HG03060 (cell line): ENCODE data around the gene CDON.
"Not testable (repeated sequence)": the region's sequence is repeated elsewhere in the genome, so short reads cannot be mapped to it uniquely, and the experiment has no call there.

Source experiments
- ATAC-seq: cut with Tn5 transposase; IDR thresholded peaks from one replicate; pipeline ENCODE4 v1.9.1; 2021; ENCODE audit warnings: low read depth, moderate number of reproducible peaks; ENCODE audit not compliant: unreplicated experiment

Gene CDON

GRCh38 chr11:126002181-126002580 is 60.5 kb downstream of the CDON start:
- ATAC-seq, result no peak

DNA sequence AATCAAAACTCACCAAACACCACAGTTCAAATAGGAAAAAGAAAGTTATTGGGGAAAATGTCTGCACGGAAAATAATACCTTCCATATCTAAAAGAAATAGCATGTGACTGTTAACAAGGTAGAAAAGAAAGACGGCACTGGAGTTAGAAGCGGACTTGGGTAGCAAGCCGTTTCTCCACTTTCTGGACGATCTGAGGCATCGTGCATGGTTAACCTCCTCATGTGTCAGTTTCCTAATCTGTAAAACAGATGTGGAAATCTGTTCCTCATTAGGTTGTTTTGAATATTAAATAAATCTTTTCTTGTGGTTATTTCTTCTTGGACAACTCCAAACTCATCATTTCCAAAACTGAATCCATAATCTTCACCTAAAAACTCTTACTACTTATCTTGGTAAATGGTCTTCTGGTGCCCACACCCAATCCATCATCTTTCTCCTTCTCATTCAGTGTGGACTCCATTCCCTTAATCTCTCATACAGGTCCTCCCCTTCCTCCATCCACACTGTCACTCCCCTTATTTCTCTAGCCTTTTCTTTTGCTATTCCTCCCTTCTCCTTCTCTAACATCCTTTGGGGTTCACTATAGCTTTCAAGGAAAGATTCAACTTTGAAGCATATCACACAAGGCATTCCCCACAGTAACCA is 63.3 kb downstream of the CDON start:
- ATAC-seq, result no peak

GRCh38 chr11:125998267-125998666 is 64.4 kb downstream of the CDON start:
- ATAC-seq, result no peak

DNA sequence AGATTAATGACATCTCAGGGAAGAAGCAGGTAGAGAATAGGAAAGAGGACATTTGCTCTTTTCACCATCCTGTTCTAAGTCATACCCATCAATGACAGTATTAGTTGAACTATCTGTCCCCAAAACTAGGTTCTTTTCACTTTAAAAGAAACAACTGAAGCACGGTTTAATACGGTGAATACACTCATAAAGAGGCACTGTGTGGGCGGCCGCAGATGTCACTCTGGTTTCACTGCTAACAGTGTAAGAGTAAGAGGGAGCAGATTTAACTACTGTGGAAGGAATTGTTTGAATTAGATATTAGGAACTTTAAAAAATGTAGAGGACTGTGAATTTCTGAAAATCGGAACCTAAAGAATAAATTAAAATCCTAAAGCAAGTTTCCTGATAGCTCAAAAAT is 67.4 kb downstream of the CDON start:
- no peak for ATAC-seq

DNA sequence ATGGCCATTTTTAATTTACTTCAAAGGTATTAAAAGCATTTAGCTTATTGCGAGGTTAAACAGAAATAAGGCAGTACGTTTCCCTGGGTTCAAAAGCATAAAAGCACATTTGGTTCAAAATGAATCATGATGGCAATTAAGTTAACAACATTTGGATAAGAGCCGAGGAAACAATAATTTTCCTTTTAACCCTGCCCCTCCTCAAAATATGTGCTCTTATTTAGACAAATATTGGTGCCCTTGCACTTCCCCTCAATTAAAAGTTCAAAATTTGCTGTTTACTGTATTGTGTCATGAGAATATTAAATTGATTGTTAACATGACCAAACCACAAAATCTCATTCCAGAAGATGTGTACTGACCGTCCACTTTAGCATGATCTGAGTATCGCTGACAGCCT is 68.2 kb downstream of the CDON start:
- ATAC-seq, result no peak

GRCh38 chr11:125992893-125993292 is 69.8 kb downstream of the CDON start:
- no peak for ATAC-seq

- no peak for ATAC-seq
Measured at GRCh38 chr11:125990244-125990643, 72.4 kb downstream of the CDON start.

DNA sequence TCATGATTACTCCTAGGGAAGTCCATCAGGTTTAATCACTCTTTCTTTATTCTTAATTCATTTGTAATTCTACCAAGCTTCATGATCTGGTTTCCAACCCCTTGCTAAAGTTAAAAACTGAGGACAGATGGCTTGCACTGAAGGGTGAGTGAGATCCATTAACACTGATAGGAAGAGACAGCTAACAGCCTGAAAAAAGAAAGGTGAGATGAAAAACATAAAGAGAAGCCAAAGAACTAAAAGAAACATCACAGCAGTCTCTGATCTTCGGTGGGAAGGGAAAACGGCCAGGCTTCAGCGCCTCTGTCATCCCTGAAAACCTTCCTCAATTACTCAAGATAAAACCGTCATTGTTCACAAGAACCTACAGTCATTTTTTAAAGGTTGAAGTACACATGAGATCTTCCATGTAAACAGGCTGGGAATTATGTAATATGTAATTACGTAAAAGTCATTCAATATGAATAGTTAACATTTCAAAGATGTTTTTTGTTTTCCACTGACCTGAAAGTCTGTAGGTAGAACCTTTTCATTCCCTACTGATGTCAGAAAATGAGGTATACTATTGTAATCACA is 75.5 kb downstream of the CDON start:
- no peak for ATAC-seq

DNA sequence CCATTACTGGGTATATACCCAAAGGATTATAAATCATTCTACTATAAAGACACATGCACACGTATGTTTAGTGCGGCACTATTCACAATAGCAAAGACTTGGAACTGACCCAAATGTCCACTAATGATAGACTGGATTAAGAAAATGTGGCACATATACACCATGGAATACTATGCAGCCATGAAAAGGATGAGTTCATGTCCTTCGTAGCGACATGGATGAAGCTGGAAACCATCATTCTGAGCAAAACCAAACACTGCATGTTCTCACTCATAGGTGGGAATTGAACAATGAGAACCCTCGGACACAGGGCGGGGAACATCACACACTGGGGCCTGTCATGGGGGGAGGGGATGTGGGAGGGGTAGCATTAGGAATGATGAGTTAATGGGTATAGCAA is 76.7 kb downstream of the CDON start:
- not testable (repeated sequence) for ATAC-seq

GRCh38 chr11:125982348-125982730 is 80.3 kb downstream of the CDON start:
- no peak for ATAC-seq

DNA sequence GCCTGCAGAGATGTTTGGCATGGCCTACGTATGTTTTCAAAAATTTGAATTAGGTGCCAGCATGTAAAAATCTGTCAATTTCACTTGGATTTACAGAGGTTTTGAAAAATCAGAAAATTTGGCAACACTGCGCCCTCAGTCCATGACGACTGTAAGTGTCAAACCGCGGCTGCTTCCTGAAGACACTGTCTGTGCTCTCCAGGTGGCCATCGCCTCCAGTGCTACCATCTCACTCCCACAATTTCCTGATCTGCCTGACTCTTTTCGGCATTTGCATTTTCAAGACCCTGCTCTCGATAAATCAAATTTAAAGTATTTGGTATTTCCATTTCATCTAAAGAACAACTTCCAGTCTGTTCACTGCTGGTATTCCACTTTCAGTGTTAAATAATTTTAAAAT is 82.2 kb downstream of the CDON start:
- no peak for ATAC-seq

DNA sequence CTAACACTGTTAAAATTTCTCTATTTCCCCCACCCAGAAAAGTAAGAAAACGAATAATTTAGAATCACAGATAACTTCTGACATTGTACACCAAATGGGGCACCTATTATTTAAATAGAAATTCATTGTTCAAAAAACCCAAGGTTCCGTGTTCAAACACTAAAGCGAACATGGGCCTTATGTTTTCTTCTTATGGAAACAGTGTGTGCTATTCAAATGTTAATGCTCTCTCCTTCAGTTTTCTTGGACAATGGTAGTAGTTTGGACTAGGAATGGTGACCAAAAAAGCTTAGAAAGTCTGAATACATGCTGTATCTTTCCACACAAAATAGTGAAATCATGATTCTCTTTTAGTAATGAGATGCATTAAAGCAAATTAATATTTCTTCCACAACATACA is 83.2 kb downstream of the CDON start:
- ATAC-seq, result no peak

- no peak for ATAC-seq
Measured at GRCh38 chr11:125978778-125979407, 83.8 kb downstream of the CDON start.

DNA sequence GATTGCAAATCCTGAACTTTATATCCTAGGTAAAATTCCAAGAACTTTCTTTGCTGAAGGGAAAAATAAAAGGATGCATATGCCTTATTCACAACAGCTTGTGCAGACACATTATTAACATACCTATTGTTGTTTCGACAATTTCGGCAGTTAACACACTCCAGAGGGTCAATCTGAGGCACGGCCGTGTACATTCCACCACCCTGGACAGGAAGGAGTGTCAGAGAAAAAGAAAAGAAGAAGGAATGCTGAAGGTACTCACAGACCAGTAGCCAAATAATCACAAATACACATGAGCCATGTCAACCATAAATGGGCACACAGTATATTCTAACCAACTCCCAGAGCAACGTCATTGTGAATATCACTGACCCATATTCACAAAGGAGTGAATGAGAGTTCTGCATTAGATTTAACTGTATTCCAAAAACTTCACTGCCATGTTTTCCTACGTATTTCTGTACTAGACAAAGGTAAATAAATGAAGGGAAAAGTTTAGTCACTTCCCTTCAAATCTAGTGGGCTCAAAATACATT is 84.4 kb downstream of the CDON start:
- no peak for ATAC-seq

DNA sequence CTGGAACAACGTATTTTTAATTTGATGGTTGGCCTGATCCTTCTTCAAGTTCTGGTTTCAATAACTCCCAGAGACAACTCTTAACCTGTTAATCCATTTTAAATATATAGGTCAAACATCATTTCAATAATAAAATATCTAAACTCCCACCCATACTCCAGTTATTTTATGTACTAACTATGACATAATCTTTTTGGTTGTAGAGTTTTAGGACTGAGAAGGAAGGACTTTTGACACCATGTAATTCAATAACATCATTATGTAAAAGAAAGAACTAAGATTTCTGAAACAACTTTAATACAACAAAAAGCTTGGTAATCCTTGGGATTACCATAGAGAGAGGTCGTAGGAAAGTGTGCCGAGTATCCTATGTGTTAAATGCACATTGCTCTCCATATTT is 85.3 kb downstream of the CDON start:
- ATAC-seq, result no peak

GRCh38 chr11:125976156-125976555 is 86.5 kb downstream of the CDON start:
- ATAC-seq, result no peak

DNA sequence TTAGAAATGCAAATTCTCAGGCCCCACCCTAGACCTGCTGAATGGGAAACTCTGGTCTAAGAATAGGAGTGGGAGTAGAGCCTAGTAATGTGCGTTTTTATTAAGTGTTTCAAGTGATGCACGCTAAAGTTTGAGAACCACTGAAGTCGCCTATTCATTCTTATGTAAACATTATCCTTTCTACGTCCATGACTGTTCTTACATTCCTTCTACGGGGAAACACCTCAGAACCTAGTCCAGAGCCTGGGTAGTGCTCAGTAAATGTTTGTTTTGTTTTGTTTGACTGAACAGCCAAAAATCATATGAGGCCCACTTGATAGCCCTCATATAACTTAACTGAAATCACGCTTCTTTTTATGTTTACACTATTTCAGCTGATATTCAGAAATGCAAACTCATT is 87.0 kb downstream of the CDON start:
- ATAC-seq, result no peak

GRCh38 chr11:125974284-125974683 is 88.4 kb downstream of the CDON start:
- no peak for ATAC-seq

DNA sequence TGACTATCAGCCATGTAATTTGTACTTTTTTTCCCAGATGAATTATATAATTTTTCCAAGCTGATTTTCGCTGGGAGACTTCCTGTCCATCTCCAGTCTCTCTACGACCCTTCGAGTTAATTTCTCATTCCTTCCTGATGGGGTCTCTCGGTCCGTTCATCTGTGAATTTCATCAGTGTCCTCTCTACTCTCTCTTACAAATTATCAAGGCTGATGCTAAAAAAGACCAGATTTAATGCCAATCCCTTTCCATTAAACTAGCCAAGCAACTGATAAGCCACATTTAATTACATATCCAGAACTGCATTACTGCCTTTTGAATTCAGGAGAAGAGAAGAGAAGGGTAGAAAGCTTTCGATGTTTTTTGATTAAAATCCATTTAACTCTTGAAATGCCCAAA is 91.0 kb downstream of the CDON start:
- ATAC-seq, result no peak

DNA sequence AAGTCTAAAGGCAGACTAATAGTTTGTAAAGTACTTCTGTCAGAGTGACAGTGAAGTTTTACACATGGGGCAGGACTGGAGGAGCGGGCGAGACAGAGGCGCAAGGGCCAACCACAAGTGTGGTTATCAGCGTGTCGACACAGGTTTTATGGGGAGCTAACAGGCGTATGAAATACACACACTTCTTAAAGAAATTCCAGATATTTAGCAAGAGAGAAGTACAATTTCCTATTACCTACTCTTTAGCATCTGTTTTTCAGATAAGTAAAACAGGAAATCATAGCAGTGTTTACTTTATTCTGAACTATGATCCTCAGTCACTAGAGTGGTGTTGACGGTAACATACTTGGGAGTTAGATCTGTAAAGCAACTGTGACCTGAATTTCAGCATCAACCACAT is 94.3 kb downstream of the CDON start:
- ATAC-seq, result no peak

GRCh38 chr11:125967515-125967914 is 95.2 kb downstream of the CDON start:
- no peak for ATAC-seq

- no peak for ATAC-seq
Measured at GRCh38 chr11:125960771-125961170, 101.9 kb downstream of the CDON start.
